HFF-Myc (cell line): ENCODE measurements around the gene SNTG2.

Experiments
- DNase-seq: peaks from one replicate; pipeline ENCODE4 v3.0.0-alpha.2; 2011; ENCODE audit warnings: low read depth; ENCODE audit errors: extremely low read depth
- H3K4me3 ChIP-seq: replicated peaks from 2 replicates; pipeline ENCODE4 v1.5.1; 2011; ENCODE audit warnings: low read depth, mild to moderate bottlenecking, control low read depth, low read length
- TF ChIP-seq, protein P1 (sequence below): IDR thresholded peaks from 2 replicates; pipeline ENCODE4 v1.5.1; 2012; ENCODE audit warnings: mild to moderate bottlenecking, low read depth, low read length, control low read depth; ENCODE audit errors: missing control alignments

Gene SNTG2

DNA sequence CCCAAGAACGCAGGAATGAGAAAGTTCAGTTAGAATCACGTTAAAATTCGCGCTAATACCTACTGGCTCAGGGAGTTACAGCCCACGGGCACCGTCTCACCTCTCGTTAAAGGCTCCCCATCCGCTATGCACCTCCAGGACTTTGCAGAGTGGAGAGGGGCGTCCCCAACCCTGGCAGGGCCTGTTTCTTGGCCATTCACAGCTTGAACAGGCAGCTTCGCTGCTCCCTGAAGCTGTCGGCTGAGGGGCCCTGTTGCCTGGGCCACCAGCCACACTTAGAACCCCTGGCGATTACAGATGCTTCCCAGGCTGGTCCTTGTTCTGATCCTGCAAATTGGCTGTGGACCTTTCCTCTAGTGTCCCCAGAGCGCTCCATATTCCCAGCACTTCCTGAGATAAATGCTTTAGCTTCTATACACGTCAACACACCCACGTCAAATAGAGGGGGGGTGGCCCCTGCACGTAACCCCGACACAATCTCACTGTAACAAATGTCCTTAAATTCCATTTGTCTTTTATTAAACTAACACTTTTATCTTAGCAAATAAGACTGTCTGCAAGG lies 16.8 kb upstream of the SNTG2 start:
- H3K4me3 ChIP-seq = no peak overlapping the region
- no peak for DNase-seq
- TF ChIP-seq, protein P1, sequence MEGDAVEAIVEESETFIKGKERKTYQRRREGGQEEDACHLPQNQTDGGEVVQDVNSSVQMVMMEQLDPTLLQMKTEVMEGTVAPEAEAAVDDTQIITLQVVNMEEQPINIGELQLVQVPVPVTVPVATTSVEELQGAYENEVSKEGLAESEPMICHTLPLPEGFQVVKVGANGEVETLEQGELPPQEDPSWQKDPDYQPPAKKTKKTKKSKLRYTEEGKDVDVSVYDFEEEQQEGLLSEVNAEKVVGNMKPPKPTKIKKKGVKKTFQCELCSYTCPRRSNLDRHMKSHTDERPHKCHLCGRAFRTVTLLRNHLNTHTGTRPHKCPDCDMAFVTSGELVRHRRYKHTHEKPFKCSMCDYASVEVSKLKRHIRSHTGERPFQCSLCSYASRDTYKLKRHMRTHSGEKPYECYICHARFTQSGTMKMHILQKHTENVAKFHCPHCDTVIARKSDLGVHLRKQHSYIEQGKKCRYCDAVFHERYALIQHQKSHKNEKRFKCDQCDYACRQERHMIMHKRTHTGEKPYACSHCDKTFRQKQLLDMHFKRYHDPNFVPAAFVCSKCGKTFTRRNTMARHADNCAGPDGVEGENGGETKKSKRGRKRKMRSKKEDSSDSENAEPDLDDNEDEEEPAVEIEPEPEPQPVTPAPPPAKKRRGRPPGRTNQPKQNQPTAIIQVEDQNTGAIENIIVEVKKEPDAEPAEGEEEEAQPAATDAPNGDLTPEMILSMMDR = no peak

GRCh38 chr2:937530-937929 lies 13.1 kb upstream of the SNTG2 start:
- TF ChIP-seq, protein P1 = no peak
- no peak for DNase-seq

DNA sequence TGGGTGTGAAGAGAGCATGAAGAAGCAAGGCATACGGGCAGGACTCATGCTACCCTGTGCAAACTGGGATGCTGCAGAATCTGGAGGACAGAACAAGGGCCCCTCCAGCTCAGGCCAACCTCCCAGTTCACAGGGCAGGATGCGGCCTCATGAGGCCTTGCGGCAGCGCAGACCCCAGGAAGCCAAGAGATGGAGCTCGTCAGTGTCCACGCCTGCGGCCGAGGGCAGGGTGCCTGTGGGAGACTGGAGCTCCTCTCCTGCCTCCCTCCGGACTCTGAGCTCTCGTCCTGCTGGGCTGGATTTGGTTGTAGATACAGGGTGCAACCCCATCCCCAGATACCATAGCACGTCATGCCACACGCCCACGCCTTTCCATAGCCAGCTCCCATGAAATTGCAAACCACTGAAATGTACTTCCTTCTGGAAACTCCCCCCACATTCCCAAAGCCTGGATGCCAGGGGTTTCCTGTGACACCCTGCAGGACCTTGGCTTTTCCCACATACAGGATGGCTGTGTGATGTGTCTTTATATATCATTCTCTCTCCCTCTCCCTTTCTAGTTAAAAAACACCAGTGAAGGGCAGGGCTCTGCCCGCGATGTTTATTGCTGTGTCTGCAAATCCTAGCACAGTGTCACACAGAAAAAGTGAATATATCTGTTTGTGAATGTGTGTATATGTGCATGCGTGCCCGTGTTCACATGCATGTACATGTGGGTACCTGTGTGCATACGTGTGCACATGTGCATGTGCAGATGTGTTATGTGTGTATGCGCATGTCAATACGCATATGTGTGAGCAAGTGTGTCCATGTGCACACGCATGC lies 12.3 kb upstream of the SNTG2 start:
- no peak for DNase-seq
- no peak overlapping the region for H3K4me3 ChIP-seq
- TF ChIP-seq, protein P1 = no peak

More at GRCh38 chr2:937530-937929, 13.1 kb upstream of the SNTG2 start:
- no peak overlapping the region for H3K4me3 ChIP-seq

DNA sequence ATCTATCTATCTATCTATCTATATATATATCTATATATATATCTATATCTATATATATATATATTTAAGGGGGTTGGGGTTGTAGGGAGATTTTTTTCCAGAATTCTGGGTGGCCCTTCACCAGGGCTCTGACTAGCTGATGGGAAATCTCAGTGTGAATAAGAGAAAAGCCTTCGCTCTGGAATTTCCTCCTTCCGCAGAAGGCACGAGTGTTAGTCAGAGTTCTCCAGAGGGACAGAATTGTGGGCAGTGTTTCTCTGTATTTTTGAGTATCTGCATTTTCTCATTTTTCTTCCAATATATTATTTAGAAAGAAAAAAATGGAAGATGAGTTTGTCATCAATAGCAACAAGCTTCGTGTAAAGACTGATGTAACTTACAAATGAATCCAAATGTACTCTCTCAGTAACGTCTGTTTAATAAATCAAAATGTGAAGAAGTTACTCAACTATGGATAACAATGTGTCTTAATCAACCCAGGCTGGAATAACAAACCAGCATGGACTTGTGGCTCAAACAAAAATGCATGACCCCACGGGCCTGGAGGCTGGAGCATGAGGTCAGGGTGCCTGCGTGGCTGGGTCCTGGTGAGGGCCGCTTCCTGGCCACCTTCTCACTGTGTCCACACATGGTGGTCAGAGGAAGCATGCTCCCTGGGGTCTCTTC lies 10.6 kb upstream of the SNTG2 start:
- TF ChIP-seq, protein P1 = no peak

DNA sequence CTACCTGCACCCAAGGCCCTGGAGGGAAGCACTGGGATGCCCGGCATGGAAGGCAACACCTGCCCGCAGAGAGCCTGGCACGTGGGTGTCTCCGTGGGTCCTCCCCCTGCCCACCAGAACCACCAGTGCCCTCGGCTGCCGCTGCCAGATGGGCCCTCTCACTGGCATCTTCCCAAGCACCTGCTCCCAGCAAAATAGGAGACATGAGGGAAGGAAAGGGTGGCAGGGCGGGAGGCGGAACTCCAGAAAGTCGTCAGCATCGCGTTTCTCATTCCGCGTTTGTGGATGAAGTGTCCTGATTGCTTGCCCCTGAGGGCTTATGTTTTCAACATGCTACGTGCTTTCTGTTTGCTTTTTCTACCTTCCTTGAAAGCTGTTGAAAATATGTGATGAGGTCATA lies 8.8 kb upstream of the SNTG2 start:
- no peak overlapping the region for H3K4me3 ChIP-seq
- TF ChIP-seq, protein P1 = no peak
- no peak for DNase-seq

More for the DNA sequence above, 10.6 kb upstream of the SNTG2 start:
- no peak for DNase-seq
- H3K4me3 ChIP-seq = no peak overlapping the region

DNA sequence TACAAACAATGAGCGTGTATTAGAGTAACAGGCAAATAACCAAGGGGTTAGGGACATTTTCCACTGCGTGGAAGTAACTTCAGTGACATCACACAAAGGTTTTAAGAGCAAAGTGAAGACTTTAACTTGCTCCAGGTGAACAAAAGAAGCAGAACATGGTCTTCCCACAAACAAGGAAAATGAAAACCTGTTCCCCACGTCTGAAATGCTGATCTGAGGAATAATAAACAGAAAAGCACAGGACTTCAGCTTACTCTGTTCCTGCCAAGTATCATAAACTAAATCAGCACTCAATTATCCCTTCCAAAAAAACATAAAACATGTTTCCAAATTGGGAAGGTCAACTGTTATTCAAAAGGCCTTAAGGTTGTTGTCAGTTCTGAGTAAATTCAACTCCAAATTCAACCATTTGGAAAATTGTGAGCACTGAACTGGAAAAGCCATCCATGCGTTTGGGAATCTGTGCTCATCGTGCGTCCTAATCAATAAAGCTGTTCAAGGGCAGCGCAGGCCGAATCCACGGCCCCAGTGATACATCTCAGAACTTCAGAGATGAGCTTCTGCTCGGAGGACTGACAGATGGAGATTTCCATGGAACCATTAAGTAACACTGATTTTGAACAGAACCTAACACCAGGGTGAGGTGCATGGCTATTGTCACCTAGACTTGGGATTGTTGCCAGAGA lies 7.7 kb upstream of the SNTG2 start:
- H3K4me3 ChIP-seq = no peak overlapping the region
- no peak for DNase-seq
- TF ChIP-seq, protein P1 = no peak
